ENCODE results near the gene ACOX2. TPM values are rescaled to one million over a fixed set of nuclear protein-coding genes. Genes with fewer than 3 reads are reported as not detected.
A peak's percentile ranks its signal among the peaks of the same experiment; 100 is the strongest.

ACOX2 gene
- total RNA-seq, 4 donors from 2014 or later: 5.7 to 12.2 (median 8.5) TPM

DNA sequence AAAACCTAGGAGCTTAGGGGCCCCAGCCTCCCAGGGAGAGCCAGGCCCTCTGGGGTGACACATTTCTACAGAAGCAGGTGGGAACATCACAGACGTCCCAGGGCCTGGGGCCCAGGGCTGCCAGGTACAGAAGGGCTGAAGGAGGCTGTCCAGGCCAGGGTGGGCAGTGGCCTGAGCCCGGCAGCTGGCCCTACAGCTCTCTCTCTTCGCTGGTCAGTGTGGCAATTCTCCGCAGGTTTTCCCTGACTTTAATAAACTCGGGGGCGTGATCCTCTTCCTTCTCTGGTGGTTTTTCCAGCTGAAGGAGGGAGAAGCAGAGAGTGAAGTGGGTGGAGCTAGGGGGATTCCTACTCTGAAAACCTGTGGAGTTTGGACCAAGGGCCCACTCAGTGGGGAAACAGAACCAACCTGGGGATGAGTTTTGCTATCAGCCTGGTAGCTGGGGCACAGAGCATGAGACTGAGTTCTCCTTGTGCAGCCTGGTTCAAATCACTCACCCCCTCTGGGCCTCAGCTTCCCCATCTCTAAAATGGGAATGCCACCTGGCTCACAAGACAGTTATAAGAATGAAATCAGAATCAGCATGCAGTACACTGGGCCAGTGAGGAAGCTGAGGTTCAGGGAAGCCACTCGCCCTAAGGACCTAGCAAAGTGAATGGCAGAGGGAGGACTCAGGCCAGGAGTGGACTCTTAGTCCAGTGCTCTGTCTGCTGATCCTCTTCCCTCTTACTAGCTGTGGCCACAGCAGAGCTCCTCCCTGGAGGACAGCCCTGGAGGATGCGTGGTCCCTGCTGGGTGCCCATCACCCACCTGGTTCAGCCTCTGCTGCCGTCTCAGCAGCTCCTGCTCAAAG is 29.6 kb upstream of the ACOX2 start:
- Histone ChIP-seq H3K36me3 (peaks cover 20% of the 10 kb centered on the region), H3K4me3 (no peak overlapping the region), H3K4me1 (no peaks in the 10 kb centered on the region), H3K27me3 (no peaks in the 10 kb centered on the region), H3K27ac (no peak overlapping the region), H3K9me3 (no peaks in the 10 kb centered on the region)
- peak in 1 of 2 donors; percentile 28 for DNase-seq (ENCODE audit: low spot score in 2 of 2)
- WGBS: 94% methylated on average over 7 of the region's 9 CpGs
- TF ChIP-seq POLR2A (IDR thresholded peaks at IDR 0.05) (no peak), CTCF (IDR thresholded peaks at IDR 0.05) (no peak), EP300 (IDR thresholded peaks at IDR 0.05) (no peak), POLR2AphosphoS5 (IDR thresholded peaks at IDR 0.05) (no peak)

GRCh38 chr3:58565621-58566397 is 28.8 kb upstream of the ACOX2 start:
- Histone ChIP-seq H3K36me3 (peaks cover 20% of the 10 kb centered on the region), H3K27me3 (no peaks in the 10 kb centered on the region), H3K4me3 (no peak overlapping the region), H3K27ac (no peak overlapping the region), H3K4me1 (no peaks in the 10 kb centered on the region), H3K9me3 (no peaks in the 10 kb centered on the region)
- no peak for TF ChIP-seq POLR2A (IDR thresholded peaks at IDR 0.05)
- TF ChIP-seq EP300 (IDR thresholded peaks at IDR 0.05): no peak
- TF ChIP-seq CTCF (IDR thresholded peaks at IDR 0.05): no peak
- peak in 1 of 2 donors; percentile 61 for DNase-seq (ENCODE audit: low spot score in 2 of 2)
- WGBS: 90% methylated on average over 11 of the region's 12 CpGs

- H3K4me3 ChIP-seq: no peak overlapping the region
- H3K4me1 ChIP-seq: no peaks in the 10 kb centered on the region
- H3K36me3 ChIP-seq: peaks cover 20% of the 10 kb centered on the region
- TF ChIP-seq EP300 (IDR thresholded peaks at IDR 0.05) (no peak), CTCF (IDR thresholded peaks at IDR 0.05) (no peak), POLR2AphosphoS5 (IDR thresholded peaks at IDR 0.05) (no peak), POLR2A (IDR thresholded peaks at IDR 0.05) (no peak)
- H3K27me3 ChIP-seq: no peaks in the 10 kb centered on the region
- no peak overlapping the region for H3K27ac ChIP-seq
- DNase-seq (ENCODE audit: low spot score in 2 of 2): no peak
- WGBS: 71% methylated on average over 13 of the region's 13 CpGs
- H3K9me3 ChIP-seq: no peaks in the 10 kb centered on the region
Measured at GRCh38 chr3:58564456-58565160, 27.6 kb upstream of the ACOX2 start.

DNA sequence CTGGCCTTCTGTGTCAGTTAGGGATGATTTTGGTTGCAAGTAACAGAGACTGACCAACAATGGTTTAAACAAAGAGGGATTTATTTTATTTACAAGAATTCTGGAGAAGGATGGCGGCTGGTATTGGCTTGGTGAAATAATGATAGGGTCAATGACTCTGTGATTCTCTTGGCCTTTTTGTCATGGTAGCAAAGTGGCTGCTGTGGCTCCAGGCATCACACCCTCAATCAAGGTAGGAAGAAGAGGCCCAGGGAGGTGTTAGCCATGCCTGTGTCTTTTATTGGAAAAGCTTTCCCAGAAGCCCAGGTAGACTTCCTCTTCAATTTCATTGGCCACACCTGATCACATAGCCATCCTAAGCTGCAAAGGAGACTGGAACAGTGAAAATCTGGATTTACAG is 27.1 kb upstream of the ACOX2 start:
- Histone ChIP-seq H3K27ac (no peak overlapping the region), H3K27me3 (no peaks in the 10 kb centered on the region), H3K9me3 (no peaks in the 10 kb centered on the region), H3K4me3 (no peak overlapping the region), H3K4me1 (no peaks in the 10 kb centered on the region), H3K36me3 (peaks cover 20% of the 10 kb centered on the region)
- no peak for DNase-seq (ENCODE audit: low spot score in 2 of 2)
- TF ChIP-seq CTCF (IDR thresholded peaks at IDR 0.05) (no peak), POLR2A (IDR thresholded peaks at IDR 0.05) (no peak), EP300 (IDR thresholded peaks at IDR 0.05) (no peak), POLR2AphosphoS5 (IDR thresholded peaks at IDR 0.05) (no peak)
- WGBS: 81% methylated on average over 1 of the region's 1 CpG

Data from suprapubic skin (tissue), 4 donors.